GM21529 (cell line): ENCODE data around the gene TMEM178A.
"Not testable (repeated sequence)": the region's sequence is repeated elsewhere in the genome, so short reads cannot be mapped to it uniquely, and the experiment has no call there.

Experiments
- ATAC-seq: cut with Tn5 transposase; IDR thresholded peaks from one replicate; pipeline ENCODE4 v1.9.1; 2021; ENCODE audit not compliant: unreplicated experiment

Gene TMEM178A

GRCh38 chr2:39665811-39666490, at the start of gene TMEM178A:
TMEM178A (plus strand) TSS chr2:39665917; CDS start chr2:39665975, 58 bp downstream.
- ATAC-seq = no peak

- no peak for ATAC-seq
These were observed 47.5 kb upstream of the TMEM178A start for GRCh38 chr2:39618236-39618635.

- ATAC-seq = no peak
These were observed 47.0 kb upstream of the TMEM178A start for GRCh38 chr2:39618736-39619135.

- no peak for ATAC-seq
These were observed 45.6 kb upstream of the TMEM178A start for GRCh38 chr2:39620067-39620466.

GRCh38 chr2:39621596-39621995, 44.1 kb upstream of the TMEM178A start:
- ATAC-seq = peak; percentile 73

GRCh38 chr2:39622860-39623259, 42.9 kb upstream of the TMEM178A start:
- no peak for ATAC-seq

- ATAC-seq = no peak
These were observed 41.8 kb upstream of the TMEM178A start for GRCh38 chr2:39623917-39624316.

GRCh38 chr2:39625193-39625926, 40.4 kb upstream of the TMEM178A start:
- no peak for ATAC-seq

GRCh38 chr2:39625927-39626270, 39.8 kb upstream of the TMEM178A start:
- ATAC-seq = no peak

- ATAC-seq = not testable (repeated sequence)
These were observed 37.4 kb upstream of the TMEM178A start for GRCh38 chr2:39628346-39628745.

- no peak for ATAC-seq
These were observed 36.1 kb upstream of the TMEM178A start for GRCh38 chr2:39629646-39630045.

- ATAC-seq = no peak
These were observed 34.5 kb upstream of the TMEM178A start for GRCh38 chr2:39631256-39631655.

GRCh38 chr2:39631718-39632117, 34.0 kb upstream of the TMEM178A start:
- ATAC-seq = no peak

GRCh38 chr2:39632876-39633275, 32.8 kb upstream of the TMEM178A start:
- ATAC-seq = no peak

GRCh38 chr2:39636306-39636705, 29.4 kb upstream of the TMEM178A start:
- ATAC-seq = no peak

- ATAC-seq = no peak
These were observed 27.1 kb upstream of the TMEM178A start for GRCh38 chr2:39638581-39638980.

GRCh38 chr2:39640107-39640506, 25.6 kb upstream of the TMEM178A start:
- ATAC-seq = no peak

- no peak for ATAC-seq
These were observed 25.0 kb upstream of the TMEM178A start for GRCh38 chr2:39640681-39641080.

GRCh38 chr2:39641635-39642034, 24.1 kb upstream of the TMEM178A start:
- no peak for ATAC-seq

GRCh38 chr2:39642051-39642718, 23.5 kb upstream of the TMEM178A start:
- no peak for ATAC-seq

- ATAC-seq = no peak
These were observed 19.9 kb upstream of the TMEM178A start for GRCh38 chr2:39645826-39646225.

- no peak for ATAC-seq
These were observed 19.4 kb upstream of the TMEM178A start for GRCh38 chr2:39646267-39646666.
